Myometrial cell (primary cell): ENCODE measurements around the gene FANCG. TPM values are rescaled to one million over a fixed set of nuclear protein-coding genes. Genes with fewer than 3 reads are reported as not detected.

ENCODE experiments used
- total RNA-seq: library from RNA; depleted of rRNA; stranded (reverse); fragments of >200 nt; gene quantifications from 2 replicates; pipeline ENCODE4 v1.2.3, GENCODE V29; 2015

FANCG gene
- total RNA-seq: 17.9 and 20.0 TPM in 2 replicates

DNA sequence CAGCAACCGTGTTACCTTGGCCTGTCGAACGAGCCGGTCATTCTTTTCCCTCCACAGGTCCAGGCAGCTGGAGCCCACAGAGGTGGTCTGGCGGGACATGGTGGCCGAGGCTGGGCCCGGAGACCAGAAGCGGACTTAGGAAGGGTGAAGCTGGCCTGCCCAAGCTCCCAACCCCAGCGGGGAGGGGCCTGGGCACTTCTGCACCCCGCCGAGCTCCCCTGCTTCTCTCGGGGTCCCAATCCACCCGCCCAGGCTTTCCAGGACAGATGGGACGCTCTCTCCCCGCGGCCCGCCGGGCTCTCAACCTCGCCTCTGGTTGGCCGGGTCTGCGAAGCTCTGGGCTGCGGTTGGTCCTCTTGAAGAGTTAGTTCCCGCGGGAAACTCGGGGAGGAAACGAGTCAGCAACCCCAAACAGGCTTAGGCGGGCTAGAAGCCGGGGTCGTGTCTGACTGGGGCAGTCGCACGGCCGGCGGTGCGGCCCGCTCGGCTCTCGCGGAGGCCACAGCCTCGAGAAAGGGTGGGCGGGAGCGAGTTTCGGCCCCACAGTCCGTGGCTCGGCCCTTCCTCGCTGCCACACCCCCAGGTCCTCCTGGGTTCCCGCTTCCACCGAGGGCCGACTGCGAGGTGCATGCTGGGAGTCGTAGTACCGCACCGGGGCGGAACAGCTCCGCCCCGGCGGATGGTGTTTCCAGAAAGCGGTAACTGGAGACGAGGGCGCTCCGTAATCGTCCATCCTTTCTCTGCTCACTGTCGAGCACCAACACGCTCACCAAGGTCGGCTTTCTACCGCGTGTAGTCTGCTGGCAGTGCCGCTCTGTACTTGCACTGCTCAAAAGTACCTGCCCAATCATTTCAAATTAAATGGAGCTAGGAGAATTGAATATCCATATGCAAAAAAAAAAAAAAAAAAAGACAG lies at the start of gene FANCG:
Gene FANCG, minus strand, starts transcription at position 517 of the 916 bp plus-strand sequence. Its CDS starts 418 bp downstream, at position 99.

DNA sequence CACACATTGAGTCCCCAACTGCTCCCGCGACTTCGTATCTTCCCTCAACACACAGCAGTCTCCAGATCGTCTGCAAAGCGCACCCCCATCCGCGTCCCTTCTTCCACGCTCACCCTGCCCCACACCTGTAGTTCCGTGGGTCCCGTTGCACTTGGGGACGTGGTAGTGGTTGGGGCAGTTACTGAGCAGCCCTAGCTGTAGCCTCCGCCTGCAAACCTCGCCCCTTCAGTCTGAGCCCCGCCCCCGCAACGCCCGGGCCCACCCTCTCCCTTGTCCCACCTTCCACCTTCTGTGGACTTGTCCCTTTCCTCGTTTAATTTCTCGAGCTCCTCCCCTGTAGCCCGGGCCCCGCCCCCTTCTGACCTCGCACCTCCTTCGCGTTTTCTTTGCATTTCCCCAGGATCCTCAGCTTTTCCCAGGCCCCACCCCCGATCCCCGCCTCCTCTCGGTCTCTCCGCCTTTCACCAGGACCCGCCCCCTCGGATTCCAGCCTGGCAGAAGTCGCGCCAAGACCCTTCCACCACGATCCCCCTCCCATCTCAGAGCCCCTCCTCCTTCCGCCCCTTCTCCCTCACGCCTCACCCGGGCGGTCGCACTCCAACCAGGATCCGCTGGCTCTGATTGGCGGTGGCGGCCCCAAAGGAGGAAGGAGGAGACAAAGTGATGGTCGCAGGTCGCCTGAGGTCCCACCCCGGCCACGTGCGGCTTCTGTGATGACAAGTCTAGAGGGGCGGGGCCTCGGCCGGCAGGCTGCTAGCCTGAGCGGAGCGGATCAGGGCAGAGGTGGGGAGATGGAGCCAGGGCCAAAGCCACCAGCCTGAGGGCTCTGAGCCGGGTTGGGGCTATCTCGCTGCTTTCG lies 36.2 kb upstream of the FANCG start, which contains the start of gene ATOSB:
Gene ATOSB, minus strand, starts transcription at position 183 of the 859 bp plus-strand sequence. CDS start 7,588 bp downstream, outside the sequence.

DNA sequence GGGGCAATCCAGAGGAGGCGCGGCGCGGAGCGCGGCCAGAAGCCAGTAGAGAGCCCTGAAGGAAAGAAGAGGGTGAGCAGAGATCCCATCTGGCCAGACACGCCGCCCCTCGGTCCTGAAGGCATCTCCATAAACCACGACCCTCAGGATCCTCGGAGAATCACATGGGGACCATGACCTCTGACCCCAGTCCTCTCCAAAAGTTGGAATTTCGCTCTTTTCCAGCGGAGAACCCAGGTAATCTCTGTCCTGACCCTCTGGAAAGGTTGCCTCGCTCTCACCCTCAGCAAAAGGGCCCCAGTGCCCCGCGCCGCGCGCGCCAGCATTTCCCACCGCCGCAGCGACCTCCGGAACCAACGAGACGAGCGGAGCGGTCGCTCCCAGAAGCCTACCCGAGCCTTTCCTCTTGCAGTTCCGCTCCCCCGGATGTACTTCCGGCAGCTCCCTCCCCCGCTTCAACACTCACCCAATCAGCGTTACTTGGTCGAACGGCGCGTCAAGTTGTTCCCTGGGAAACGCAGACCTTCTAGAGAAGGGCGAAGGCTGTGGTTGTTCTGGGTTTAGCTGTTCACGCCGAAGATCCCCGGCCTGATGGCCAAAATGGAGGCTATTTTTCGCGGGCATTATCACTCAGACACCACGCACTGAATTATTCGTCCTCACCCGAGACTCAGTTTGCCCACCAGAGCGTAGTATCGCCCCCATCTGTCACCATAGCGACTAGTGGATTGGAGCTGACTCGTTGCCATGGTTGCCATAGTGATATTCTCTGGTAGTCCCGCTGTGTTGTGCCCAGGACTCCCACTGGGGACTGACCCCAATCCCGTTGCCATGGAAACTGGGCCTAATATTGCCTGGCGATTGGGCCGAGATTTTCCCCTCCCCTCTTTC lies 23.3 kb upstream of the FANCG start, which contains the start of gene STOML2:
Gene STOML2, minus strand, starts transcription at position 363 of the 891 bp plus-strand sequence. Its CDS starts 37 bp downstream, at position 326.

DNA sequence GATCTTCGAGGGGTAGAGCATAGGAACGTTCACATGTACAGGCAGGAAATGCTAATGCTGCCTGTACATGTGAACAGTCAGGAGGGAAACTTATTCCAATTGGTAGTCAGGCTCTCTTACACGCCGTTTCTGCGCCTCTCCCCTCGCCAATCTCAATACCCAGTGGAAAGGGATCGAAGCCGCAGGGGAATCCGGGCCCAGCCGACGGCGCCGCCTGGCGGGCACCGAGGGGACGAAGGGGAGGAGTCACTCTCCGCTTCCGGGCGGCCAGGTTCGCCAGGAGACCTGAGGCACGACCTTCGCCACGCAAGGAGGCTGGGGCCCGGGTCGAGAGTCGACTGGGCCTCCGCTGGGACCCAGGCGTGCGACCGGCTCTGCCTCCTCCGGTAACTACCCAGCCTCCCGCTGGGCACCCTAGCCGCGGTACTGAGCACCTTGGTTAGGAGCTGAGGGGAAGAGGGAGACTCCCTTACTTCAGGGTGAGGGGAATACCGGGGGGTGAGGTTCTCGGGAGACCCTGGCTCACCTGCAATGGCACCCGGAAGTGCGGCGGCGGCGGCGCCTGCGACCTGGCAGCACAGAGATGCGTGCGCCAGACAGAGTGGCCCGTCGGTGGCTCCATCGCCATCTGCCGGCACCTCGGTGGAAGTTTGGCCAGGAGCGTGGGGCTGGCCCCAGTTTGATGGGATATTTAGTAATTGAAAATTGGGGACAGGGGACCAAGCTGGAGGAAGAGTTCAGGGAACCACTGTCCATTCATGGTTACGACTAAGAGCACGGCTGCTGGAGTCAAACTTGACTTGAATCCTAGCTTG lies 16.5 kb upstream of the FANCG start, which contains the start of gene PIGO:
Gene PIGO, minus strand, starts transcription at position 557 of the 815 bp plus-strand sequence. CDS start 1,026 bp downstream, outside the sequence.

DNA sequence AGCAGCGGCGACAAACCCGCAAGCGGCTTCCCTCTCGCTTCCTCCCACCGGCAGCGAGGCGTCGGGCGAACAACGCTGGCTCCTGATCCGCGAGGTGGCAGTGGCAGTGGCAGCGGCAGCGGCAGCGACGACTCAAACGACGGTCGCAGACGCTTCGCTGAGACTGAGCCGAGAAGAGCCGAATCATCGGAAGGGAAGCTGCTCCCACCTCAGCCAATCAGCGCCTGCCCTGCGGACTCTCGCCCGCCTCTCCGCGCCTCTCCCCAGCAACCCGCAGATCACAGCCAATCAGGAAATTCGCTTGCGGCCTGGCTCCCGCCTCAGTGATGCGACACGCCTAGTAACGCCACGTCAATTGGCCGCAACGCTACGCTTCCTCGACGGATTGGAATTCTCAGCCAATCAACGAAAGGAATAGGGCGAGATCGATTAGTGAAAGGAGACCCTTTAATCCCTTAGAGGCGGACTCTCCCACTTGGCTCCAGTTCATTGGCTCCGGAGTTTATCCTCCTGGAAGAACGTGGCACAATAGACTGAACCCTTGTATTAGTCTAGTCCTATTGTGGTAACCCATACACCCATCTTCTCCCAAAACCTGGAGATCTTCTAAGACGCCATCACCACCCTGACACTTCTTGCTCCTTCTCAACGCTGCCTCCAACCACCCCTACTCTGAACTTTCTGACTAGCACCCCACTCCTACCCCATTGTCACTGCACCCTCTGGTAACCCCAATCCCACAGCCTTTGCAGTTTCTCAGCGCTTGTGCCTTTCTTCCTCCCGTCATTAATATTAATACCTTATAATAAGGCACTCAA lies 7.1 kb downstream of the FANCG start, which contains the start of gene VCP:
Gene VCP, minus strand, starts transcription at position 165 of the 818 bp plus-strand sequence. CDS start 272 bp downstream, outside the sequence.

Other genes starting within 250 kb of the FANCG start
- gene PHF24, start 121.7 kb downstream of the FANCG start, total RNA-seq: not detected in 2 replicates
- 16.1 TPM in 2 replicates for gene DNAJB5, start 90.2 kb downstream of the FANCG start, total RNA-seq
- 392 and 396 TPM in 2 replicates for gene VCP, start 7.3 kb downstream of the FANCG start, total RNA-seq
- gene PIGO, start 16.6 kb upstream of the FANCG start, total RNA-seq: 21.4 and 22.2 TPM in 2 replicates
- gene STOML2, start 23.2 kb upstream of the FANCG start, total RNA-seq: 307 and 330 TPM in 2 replicates
- gene ATOSB, start 35.9 kb upstream of the FANCG start, total RNA-seq: 15.8 and 19.6 TPM in 2 replicates
- gene UNC13B, start 82.1 kb upstream of the FANCG start, total RNA-seq: 12.7 and 15.8 TPM in 2 replicates